Muscle layer of duodenum (tissue), 2 donors: ENCODE results near the gene FAM117B.
A peak's percentile ranks its signal among the peaks of the same experiment; 100 is the strongest.

Experiments
- H3K27ac ChIP-seq: one replicate; pipeline ENCODE4 v1.7.0; 2013; ENCODE audit warnings: mild to moderate bottlenecking, low read length
- H3K27me3 ChIP-seq: one replicate; pipeline ENCODE4 v1.7.0; 2013; ENCODE audit warnings: low read depth, mild to moderate bottlenecking, control low read depth, low read length
- H3K36me3 ChIP-seq, 2 donors: one replicate each; pipeline ENCODE4 v1.7.0; 2013; ENCODE audit warnings: low read length in 2 of 2, control low read depth in 1 of 2, mild to moderate bottlenecking in 1 of 2; ENCODE audit not compliant: insufficient read depth in 2 of 2, control insufficient read depth in 1 of 2
- H3K4me1 ChIP-seq, 2 donors: one replicate each; pipeline ENCODE4 v1.7.0; 2013; ENCODE audit warnings: low read length in 2 of 2, mild to moderate bottlenecking in 2 of 2, control low read depth in 1 of 2, moderate library complexity in 1 of 2; ENCODE audit not compliant: insufficient read depth in 2 of 2, control insufficient read depth in 1 of 2
- H3K4me3 ChIP-seq, 2 donors: one replicate each; pipeline ENCODE4 v1.7.0; 2013; ENCODE audit warnings: low read length in 2 of 2, low read depth in 1 of 2, mild to moderate bottlenecking in 1 of 2
- H3K9me3 ChIP-seq, 2 donors: one replicate each; pipeline ENCODE4 v1.7.0; 2013; ENCODE audit warnings: low read length in 2 of 2, control low read depth in 1 of 2, mild to moderate bottlenecking in 1 of 2; ENCODE audit not compliant: control insufficient read depth in 1 of 2
- donor health status: healthy.

FAM117B gene

GRCh38 chr2:202634556-202635427 is at the start of gene FAM117B:
Gene FAM117B (plus strand): TSS chr2:202634969. CDS start chr2:202635188, 219 bp downstream.
- Histone ChIP-seq H3K36me3 (no peaks in the 10 kb centered on the region), H3K27ac (peak within 1 kb of the TSS; percentile 85), H3K27me3 (no peaks in the 10 kb centered on the region), H3K4me3 (peak within 1 kb of the TSS; percentile 81 to 95), H3K9me3 (no peaks in the 10 kb centered on the region), H3K4me1 (no peaks in the 10 kb centered on the region)

- H3K9me3 ChIP-seq = no peaks in the 10 kb centered on the region
- H3K27me3 ChIP-seq = no peaks in the 10 kb centered on the region
- H3K36me3 ChIP-seq = no peaks in the 10 kb centered on the region
- peaks cover 0 to 7% of the 10 kb centered on the region in 2 donors for H3K4me1 ChIP-seq
- no peak overlapping the region for H3K27ac ChIP-seq
- peak overlapping the region; percentile 45 for H3K4me3 ChIP-seq
Observed at GRCh38 chr2:202588647-202589581, 45.9 kb upstream of the FAM117B start.

GRCh38 chr2:202589582-202589949 is 45.2 kb upstream of the FAM117B start:
- Histone ChIP-seq H3K4me1 (peaks cover 0 to 7% of the 10 kb centered on the region in 2 donors), H3K4me3 (no peak overlapping the region), H3K27me3 (no peaks in the 10 kb centered on the region), H3K27ac (no peak overlapping the region), H3K9me3 (no peaks in the 10 kb centered on the region), H3K36me3 (no peaks in the 10 kb centered on the region)

GRCh38 chr2:202592566-202592965 is 42.2 kb upstream of the FAM117B start:
- Histone ChIP-seq H3K4me3 (no peak overlapping the region), H3K4me1 (peaks cover 0 to 7% of the 10 kb centered on the region in 2 donors), H3K27ac (no peak overlapping the region), H3K27me3 (no peaks in the 10 kb centered on the region), H3K9me3 (no peaks in the 10 kb centered on the region), H3K36me3 (no peaks in the 10 kb centered on the region)

GRCh38 chr2:202599105-202599504 is 35.7 kb upstream of the FAM117B start:
- H3K27me3 ChIP-seq = no peaks in the 10 kb centered on the region

GRCh38 chr2:202599911-202600310 is 34.9 kb upstream of the FAM117B start:
- Histone ChIP-seq H3K27me3 (no peaks in the 10 kb centered on the region), H3K9me3 (no peaks in the 10 kb centered on the region), H3K4me1 (no peaks in the 10 kb centered on the region), H3K4me3 (no peak overlapping the region), H3K36me3 (no peaks in the 10 kb centered on the region), H3K27ac (no peak overlapping the region)

More at GRCh38 chr2:202599105-202599504, 35.7 kb upstream of the FAM117B start:
- Histone ChIP-seq H3K4me1 (no peaks in the 10 kb centered on the region), H3K9me3 (no peaks in the 10 kb centered on the region), H3K36me3 (no peaks in the 10 kb centered on the region), H3K27ac (no peak overlapping the region), H3K4me3 (no peak overlapping the region)

- Histone ChIP-seq H3K4me1 (no peaks in the 10 kb centered on the region), H3K36me3 (no peaks in the 10 kb centered on the region), H3K4me3 (no peak overlapping the region), H3K9me3 (no peaks in the 10 kb centered on the region), H3K27me3 (no peaks in the 10 kb centered on the region), H3K27ac (no peak overlapping the region)
Observed at GRCh38 chr2:202604699-202605098, 30.1 kb upstream of the FAM117B start.

- Histone ChIP-seq H3K4me1 (no peaks in the 10 kb centered on the region), H3K27ac (no peak overlapping the region), H3K4me3 (no peak overlapping the region), H3K36me3 (no peaks in the 10 kb centered on the region), H3K27me3 (no peaks in the 10 kb centered on the region), H3K9me3 (no peaks in the 10 kb centered on the region)
Observed at GRCh38 chr2:202605174-202605573, 29.6 kb upstream of the FAM117B start.

- Histone ChIP-seq H3K27me3 (no peaks in the 10 kb centered on the region), H3K27ac (no peak overlapping the region), H3K36me3 (no peaks in the 10 kb centered on the region), H3K4me1 (no peaks in the 10 kb centered on the region), H3K4me3 (no peak overlapping the region), H3K9me3 (no peaks in the 10 kb centered on the region)
Observed at GRCh38 chr2:202608142-202608852, 26.5 kb upstream of the FAM117B start.

GRCh38 chr2:202609381-202610145 is 25.2 kb upstream of the FAM117B start:
- Histone ChIP-seq H3K27ac (no peak overlapping the region), H3K36me3 (no peaks in the 10 kb centered on the region), H3K27me3 (no peaks in the 10 kb centered on the region), H3K4me1 (no peaks in the 10 kb centered on the region), H3K4me3 (no peak overlapping the region), H3K9me3 (no peaks in the 10 kb centered on the region)
